ELF-1 (cell line): Measurements from ENCODE around the gene MLST8.
A peak's percentile ranks its signal among the peaks of the same experiment; 100 is the strongest.

Source experiments
- DNase-seq: peaks from one replicate; pipeline ENCODE4 v3.0.0-alpha.2; 2016; ENCODE audit warnings: low read depth, low spot score

MLST8 gene, protein sequence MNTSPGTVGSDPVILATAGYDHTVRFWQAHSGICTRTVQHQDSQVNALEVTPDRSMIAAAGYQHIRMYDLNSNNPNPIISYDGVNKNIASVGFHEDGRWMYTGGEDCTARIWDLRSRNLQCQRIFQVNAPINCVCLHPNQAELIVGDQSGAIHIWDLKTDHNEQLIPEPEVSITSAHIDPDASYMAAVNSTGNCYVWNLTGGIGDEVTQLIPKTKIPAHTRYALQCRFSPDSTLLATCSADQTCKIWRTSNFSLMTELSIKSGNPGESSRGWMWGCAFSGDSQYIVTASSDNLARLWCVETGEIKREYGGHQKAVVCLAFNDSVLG

GRCh38 chr16:2205104-2205966 is at the start of gene MLST8:
TSS of gene MLST8 (plus strand) at chr16:2205454. CDS start at chr16:2206086, 632 bp downstream.
- peak; percentile 88 for DNase-seq

- DNase-seq: peak; percentile 59
Measured at GRCh38 chr16:2155977-2156848, 49.0 kb upstream of the MLST8 start.

DNA sequence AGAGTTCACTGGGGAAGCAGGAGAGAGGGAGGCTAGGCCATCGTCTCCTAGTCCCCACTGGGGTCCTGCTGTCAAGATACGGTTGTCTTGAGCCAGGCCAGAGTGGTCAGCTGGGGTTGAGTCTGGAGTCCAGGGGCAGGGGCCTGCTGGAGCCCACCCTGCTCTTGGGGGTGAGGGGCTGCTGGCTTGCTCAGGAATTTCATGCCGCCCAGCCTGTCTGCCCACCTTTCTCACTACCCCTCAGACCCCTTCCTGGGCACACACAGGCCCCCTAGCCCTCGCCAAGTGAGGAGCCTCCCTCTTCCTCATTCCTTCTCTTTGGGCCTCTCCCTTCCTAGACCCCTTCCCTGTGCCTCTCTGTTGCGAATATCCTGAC is 48.4 kb upstream of the MLST8 start:
- no peak for DNase-seq

- DNase-seq: no peak
Measured at GRCh38 chr16:2157480-2158261, 47.6 kb upstream of the MLST8 start.

DNA sequence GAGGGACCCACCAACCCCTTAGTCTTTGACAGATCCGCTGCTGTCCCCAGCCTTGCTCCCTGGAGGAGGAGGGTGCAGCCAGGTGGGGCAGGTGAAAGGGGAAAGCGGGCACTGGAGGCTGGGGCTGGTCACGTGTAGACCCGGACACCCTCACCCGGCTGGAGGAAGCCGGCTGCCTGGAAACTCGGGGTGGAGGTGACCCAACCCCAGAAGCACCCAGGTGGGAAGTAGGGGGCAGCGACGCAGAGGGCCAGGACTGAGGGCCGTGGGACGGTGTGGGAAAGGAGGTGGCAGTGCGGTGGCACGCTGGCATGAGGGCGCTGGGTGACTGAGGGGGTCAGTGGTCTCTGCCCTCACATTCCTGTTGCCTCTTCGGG is 47.0 kb upstream of the MLST8 start:
- DNase-seq: no peak

DNA sequence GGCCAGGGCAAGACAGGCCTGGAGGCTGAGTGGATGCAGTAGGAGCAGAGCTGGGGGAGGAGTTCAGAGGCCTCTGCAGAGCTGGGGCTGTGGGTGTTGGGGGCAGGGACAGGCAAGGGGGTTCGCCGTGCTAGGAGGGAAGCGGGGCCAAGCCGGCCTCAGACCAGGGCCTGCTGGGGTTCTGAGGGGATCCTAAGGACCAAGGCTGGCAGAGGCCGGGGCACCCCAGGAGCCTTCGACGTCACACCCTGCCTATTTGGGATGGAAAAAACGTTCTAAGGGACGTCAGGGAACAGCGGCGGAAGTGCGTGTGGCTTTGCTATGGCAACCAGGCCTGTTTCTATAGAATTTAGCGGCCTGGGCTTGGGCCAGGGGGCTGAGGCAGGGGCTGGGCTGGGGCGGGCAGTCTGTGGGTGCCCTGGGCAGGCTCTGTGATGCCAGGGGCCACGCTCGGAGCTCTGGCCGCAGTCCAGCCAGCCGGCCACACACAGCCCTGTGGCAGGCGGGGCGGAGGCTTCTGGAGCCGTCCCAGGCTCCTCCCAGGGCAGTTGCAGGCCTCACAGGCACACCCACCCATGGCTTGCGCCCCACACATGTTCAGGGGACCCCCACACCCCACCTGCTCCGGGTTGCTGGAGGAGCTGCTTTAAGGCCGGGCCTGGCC is 45.9 kb upstream of the MLST8 start:
- DNase-seq: no peak

GRCh38 chr16:2160915-2161551 is 44.2 kb upstream of the MLST8 start:
- no peak for DNase-seq

GRCh38 chr16:2161911-2162310 is 43.3 kb upstream of the MLST8 start:
- DNase-seq: no peak

DNA sequence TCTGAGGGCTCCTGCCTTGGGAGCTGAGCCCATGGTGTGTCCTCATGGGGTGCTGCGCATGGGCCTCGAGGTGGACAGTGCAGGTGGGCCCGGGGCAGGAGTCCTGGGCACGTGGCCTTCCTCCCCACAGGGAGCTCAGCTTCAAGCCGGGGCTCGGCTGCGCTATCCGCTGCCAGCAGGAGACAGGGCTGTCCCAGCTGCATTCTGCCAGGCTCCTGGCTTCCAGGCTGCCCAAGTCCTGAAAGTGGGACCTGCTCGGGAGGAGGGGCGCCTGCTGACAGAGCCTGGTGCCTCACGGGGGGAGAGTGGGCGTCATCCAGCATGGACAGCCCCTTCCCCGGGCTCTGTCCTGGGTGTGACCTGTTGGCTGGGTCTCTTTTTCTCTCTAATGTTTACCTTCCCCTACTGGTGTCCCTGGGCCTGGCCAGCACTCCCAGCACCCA is 42.6 kb upstream of the MLST8 start:
- no peak for DNase-seq

DNA sequence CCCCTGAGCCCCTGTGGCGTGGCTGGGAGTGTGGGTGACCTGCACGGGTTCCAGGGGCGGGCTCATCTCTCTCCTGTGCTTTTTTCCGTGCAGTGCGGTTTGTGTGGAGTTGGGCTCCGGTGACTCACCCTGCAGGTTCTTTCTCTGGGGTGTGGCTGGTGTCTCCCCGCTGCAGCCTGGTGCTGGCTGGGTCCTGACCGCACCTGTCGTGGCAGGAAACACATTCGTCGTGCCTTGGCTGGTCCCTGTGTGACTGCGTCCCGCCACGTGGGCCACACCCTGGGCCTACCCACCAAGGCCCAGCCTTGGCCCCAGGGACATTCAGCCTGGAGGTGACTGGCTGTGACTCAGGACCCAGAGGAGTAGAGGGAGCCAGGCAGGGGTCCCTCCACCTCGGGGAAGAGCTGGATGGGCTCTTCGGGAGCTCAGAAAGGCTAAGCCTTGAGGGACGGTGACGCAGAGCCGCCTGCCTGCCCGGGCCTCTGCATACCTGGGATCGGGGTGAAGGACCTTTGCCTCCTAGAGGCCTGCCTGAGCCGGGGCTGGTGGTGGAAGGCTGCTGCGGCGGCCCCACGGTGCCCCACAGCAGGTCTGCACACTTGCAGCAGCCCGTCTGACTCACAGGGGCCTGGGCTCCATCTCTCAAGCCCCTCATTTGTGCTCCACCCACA is 41.9 kb upstream of the MLST8 start:
- no peak for DNase-seq

- DNase-seq: no peak
Measured at GRCh38 chr16:2165861-2166260, 39.4 kb upstream of the MLST8 start.

DNA sequence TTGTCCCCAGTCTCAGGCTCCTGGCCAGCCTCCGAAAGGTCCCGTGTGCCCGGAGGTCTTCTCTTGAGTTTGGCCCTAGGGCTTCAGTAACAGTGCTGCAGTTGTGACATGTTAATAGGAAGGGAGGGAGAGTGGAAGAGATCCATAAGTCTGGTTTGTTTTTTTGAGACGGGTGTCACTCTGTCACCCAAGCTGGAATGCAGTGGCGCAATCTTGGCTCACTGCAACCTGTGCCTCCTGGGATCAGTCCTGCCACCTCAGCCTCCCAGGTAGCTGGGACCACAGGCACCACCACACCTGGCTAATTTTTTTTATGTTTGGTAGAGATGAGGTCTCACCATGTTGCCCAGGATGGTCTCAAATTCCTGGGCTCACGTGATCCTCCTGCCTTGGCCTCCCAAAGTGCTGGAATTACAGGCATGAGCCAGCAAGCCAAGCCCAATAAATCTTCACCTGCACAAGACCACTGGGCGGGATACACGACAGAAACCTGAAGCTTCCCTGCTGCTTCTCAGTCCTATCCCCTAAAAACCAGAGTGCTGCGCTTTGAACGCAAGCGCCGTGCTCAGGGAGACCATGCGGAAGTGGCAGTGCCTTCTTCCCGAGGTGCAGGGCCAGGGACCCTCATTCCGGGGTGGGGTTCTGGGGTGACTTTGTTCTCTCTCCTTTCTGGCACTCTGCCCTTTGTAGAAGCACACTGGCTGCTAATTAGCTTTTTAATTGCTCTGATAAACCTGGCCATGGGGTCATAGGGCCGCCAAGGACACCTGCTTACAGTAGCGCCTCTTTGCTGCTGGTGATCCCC is 38.8 kb upstream of the MLST8 start:
- DNase-seq: no peak

DNA sequence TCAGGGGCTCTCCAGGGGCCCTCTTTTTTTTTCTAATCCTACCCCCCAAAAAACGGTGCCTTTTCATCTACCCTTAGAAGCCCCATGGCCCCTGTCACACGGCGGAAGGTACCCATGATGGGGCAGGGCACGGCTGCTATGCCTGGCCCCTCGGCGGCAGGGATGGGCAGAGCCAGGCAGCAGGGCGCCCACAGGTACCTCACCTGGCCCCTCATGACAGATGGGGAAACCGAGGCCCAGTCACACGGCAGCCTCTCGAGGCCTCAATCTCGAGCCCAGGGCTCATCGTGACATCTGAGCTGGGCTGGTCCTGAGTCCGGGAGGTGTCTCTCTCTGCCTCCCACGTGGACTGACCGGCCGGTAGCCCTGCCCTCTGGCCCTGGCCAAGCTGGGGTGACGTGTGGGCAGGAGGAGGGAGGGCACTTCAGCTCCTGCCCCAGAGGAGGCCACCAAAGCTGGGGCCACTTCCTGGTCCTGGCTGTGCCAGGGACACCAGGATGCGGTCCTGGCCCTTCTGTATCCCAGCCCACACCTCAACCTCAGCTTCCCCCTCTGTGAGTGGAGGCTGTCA is 38.1 kb upstream of the MLST8 start:
- DNase-seq: no peak

DNA sequence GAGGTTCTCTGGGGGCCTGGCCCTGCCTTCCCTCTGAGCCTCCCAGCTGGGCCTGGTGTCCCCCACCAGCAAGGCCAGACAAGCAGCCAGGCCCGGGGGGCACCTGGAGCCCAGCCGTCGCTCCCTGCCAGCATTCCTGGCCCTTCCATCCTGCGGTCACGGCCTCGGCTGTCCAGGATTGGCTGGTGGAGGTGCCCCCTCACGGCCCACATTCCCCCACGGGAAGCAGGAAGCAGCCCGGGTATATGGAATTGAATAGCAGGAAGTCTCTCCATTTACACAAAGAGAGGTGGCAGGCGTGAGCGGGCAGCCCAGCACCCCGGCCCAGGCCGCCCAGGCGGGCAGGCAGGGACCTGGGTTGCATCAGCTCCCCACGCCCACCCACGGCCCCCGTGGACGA is 35.2 kb upstream of the MLST8 start:
- DNase-seq: no peak

DNA sequence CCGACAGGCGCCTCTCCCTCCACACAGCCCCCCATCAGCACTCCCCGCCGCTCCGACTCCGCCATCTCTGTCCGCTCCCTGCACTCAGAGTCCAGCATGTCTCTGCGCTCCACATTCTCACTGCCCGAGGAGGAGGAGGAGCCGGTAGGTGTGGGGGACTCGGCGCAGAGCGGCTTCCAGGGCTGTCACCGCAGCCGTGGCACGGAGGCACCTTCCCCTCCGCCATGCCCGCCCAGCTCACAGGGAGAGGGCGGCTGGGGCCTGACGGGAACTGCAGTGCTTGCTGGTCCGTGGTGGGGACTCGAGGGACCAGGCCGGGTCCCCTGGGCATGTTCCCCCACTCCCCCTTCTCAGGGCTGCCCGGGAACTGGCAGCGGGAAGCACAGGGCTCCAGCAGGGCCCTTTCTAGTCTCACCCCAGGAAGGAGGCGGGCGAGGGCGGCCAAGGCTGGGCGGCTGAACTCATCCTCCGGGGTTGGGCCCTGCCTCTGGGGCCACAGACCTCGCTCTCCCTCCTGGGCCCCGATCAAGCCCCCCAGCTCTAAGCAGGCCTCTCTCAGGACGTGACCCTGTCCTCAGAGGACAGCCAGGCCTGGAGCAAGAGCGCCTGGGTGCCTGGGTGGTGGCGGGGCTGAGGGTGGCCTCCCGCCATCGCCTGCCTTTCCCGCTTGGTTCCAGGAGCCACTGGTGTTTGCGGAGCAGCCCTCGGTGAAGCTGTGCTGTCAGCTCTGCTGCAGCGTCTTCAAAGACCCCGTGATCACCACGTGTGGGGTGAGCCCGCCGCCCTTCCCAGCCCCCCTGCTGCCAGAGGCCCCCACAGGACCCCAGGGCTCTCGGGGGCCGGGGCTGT is 34.4 kb upstream of the MLST8 start:
- no peak for DNase-seq

DNA sequence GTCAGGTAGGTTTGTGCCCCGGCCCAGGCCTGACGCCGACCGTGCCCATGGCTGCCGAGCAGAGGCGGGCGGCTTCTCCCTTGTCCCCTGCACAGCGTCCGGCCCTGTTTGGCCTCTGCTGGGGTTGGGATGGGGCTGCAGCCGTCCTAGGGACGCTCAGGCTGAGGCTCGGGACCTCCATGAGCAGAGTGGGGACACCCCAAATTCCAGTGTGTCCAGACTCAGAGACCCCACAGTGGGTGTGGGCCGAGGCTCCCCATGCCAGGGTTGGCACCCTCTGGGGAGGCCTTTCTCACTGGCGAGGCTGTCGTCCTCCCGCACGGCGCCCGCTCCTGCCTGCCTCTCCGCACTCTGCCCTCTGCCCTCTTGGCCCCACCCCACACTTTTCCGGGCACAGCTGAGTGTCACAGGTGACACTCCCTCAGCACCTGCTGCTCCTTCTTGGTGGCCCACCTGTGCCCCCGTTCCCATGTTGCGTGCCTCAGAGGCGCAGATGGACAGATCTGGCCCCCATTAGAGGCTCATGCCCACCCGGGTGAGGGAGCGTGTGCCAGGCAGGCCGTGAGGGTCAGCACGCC is 33.6 kb upstream of the MLST8 start:
- DNase-seq: no peak

DNA sequence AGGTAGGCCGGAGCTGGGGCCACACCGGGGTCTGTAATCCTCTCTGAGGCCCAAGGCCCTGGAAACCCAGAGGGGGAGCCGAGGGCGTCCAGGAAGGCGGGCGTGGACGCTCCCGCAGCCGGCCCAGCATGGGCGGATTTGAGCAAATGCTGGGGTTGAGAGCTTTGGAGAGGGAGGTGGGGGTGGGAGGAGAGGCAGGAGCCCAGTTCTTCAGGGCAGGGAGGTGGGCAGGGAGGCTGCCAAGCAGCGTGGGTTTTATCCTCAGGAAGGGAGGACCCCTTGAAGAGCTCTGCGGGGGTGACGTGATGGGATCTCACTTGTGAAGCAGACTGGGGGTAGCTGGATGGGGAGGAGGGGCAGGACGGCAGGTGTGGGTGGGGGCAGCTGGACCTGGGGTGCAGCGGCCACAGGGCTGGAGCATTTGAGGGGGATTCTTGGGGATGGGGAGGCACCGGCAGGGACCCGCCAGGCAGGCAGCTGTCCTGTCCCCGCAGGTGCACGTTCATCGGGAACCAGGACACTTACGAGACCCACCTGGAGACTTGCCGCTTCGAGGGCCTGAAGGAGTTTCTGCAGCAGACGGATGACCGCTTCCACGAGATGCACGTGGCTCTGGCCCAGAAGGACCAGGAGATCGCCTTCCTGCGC is 32.4 kb upstream of the MLST8 start:
- DNase-seq: no peak
